HG03469 (cell line): ENCODE results near the gene GLA.

ENCODE experiments used
- ATAC-seq: cut with Tn5 transposase; IDR thresholded peaks from one replicate; pipeline ENCODE4 v1.9.1; 2021; ENCODE audit warnings: mild to moderate bottlenecking, moderate library complexity, moderate number of reproducible peaks; ENCODE audit not compliant: unreplicated experiment

The GLA gene

DNA sequence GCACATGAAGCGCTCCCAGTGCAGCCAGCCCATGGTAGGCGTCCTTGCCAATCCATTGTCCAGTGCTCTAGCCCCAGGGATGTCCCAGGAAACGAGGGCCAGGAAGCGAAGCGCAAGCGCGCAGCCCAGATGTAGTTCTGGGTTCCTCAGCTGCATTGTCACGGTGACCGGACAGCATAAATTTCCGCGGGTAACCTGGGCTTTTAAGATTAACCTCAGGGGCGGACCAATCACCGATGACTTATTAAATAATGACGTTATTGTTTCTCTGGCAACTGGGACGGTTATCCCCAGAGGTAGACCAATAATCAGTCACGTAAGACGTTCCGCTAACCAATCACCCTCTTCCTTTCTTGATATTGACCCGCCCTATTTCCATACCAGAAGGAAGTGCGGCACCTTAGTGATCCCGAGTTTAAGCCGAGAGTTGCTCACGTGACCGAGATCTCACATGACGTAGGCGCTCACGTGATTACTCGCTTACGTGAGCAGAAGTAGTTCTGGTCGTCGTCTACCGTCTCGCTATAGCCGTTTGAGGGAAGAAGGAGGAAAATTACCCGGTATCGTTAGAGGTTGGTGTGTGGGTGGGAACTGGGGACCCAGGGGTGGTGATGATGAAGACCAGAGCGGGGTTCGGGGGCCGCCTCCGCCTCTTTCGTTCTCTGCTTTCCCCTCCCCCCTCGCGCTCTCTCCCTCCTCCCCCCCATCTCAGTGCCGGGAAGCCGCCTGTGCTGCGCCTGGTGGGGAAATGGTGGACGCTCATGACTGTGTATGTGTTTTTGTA, at the start of gene GLA, which contains the start of gene HNRNPH2:
TSS of gene GLA (minus strand) at position 178 of the 784 bp plus-strand sequence. CDS start at position 156, 22 bp downstream.
TSS of gene HNRNPH2 (plus strand) at position 475 of the 784 bp plus-strand sequence. CDS start 3,767 bp downstream, outside the sequence.
- ATAC-seq: peak; percentile 95

- no peak for ATAC-seq
These were observed 44.3 kb upstream of the GLA start for GRCh38 chrX:101452056-101452455.

DNA sequence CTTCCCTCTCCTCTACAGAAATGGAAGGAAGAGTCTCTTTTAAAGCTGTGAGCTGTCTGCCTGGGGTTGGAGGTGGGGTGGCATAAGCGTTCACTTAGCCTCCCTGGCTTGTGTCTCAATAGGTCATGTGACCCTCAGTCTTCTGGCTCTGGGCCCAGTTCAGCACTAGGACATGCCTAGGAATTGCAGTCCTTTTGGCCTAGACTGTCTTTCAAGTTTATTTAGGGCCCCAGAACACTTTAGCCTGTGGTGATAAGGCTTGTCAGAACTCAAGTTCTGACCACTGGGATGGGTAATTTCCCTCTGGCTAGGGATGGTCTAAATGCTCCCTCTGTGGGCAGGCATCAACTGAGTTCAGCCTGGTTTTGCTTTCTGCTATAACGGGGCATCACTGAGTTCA, 43.2 kb upstream of the GLA start:
- no peak for ATAC-seq

GRCh38 chrX:101450085-101450484, 42.4 kb upstream of the GLA start:
- ATAC-seq: no peak

DNA sequence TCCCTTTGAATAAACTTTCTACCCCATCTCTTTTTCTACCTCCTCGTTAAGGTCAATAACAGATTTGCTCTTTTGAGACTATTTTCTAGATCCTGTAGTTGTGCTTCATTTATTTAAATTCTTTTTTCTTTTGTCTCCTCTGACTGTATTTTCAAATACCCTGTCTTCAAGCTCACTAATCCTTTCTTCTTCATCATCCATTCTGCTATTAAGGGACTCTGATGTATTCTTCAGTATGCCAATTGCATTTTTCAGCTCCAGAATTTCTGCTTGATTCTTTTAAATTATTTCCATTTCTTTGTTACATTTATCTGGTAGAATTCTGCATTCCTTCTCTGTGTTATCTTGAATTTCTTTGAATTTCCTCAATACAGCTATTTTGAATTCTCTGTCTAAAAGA, 41.6 kb upstream of the GLA start:
- ATAC-seq: no peak

GRCh38 chrX:101442085-101442484, 34.4 kb upstream of the GLA start:
- no peak for ATAC-seq

- peak; percentile 98 for ATAC-seq
These were observed 22.8 kb upstream of the GLA start for GRCh38 chrX:101430457-101431078.

DNA sequence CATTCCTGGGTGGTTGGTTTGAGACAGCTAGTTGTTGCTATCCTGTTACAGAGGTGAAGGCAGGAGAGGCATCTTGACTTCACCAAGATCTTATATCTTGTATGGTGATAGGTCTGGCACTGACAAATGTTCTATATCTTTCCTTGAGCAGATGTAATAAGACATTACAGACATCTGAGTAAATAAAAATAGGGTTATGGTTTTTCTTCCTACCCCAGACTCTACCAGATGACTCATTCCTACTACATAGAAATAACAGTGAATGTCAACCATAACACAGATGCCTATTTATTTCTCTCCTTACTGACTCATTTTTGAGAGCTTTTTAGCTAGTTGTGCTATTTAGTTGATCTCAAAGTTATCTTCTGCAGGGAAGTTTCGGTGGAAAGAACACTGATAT, 22.2 kb upstream of the GLA start:
- ATAC-seq: peak; percentile 39

- ATAC-seq: no peak
These were observed 20.2 kb upstream of the GLA start for GRCh38 chrX:101427954-101428353.

GRCh38 chrX:101419489-101419888, 11.8 kb upstream of the GLA start:
- no peak for ATAC-seq

DNA sequence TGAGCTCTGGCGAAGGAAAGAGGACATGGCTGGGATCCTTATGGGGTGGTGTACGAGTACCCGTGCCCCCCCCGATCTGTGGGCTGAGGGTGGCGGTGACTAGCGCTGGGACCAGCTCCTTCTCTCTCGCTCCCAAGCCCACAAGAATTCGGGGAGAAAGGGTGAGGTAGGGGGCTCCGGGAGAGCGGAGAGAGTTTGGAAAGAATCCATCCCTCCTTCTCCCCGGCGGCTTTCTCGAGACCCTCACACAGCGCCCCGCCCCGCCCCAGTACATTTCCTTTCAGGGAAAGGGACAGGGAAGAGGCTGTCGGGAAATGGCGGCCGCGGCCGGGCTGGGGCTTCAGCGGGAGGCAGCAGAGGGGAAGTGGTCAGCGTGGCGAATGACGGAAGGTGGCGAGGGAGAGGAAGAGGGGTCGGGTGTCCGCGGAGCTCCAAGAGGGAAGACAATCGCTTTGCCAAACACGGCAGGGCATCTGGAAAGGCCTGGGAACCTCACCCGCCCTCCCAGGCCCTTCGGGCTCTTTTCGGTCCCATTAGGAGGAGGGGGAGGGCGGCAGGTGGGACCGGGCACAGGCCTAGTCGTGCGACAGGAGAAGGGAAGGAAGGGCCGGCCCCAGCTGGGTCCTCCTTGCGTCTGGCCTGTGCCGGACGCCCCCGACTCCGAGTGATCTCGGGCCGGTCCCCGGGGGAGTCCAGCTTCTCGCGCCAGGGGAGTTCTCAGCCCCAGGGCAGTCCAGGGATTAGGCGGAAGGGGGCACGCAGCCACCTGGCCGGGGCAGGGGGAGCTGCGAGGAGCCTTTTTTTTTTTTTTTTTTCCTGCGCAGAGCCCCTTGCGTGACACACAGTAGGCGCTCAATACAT, 10.5 kb upstream of the GLA start:
- ATAC-seq: no peak

DNA sequence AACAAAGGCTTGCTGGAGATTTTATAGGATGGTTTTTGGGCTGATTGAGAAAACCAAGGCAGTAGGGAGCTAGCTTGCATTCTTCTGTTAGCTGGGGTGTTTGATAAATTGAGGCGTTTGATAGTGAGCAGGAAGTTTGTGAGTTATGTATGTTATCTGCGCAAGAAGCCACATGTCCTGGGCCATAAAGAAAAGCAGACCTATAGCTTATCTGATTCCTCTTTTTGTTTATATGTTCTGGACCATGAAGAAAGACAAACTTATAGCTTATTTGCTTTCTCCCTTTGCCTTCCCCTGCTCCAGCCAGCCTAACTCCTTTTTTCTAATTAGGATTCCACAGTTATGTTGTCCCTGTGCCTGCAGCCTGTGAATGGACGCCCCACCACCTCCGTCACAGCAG, 9.5 kb upstream of the GLA start:
- no peak for ATAC-seq

- ATAC-seq: no peak
These were observed 9.0 kb upstream of the GLA start for GRCh38 chrX:101416691-101417090.

DNA sequence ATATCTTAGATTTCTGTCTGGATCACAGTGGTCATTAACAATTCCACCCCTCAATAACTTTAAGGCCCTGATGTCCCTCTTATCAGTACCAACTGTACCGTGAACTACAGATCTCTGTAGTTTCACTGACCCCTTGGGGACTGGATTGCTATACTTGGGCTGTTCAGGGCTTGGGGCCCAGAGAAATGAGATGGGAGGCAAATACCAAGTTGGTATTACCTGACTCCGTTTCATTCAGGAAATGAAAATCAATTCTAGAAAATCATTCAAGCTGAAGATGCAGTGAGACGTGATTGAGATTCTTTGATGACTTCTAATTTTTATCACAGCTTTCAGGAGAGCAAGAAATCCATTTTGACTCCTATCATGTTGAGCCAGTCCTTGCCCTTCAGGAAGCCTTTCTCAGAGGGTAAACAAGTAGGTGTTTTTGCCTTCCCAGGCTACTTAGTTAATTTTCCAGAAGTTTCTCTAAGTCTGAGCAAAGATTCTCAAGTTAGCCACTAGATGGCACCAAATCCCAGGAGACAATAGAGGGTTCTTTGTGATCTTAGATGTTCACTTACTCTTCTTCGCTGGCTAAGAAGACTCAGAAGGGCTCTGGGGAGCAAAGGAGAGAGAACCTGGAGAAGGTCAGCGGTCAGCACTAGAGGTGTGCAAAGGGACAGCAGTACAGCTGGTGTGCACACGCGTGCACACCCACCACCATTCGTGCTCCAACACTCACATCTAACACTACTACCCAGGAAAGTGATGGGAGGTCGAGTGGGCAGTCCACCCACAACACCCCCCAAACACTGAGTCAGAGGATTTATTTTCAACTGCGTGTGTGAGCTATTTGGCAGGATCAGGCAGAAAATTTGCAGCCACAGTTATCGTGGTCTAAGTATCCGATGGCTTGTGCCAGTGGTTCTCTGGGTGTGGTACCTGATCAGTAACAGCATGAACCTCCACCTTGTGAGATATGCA, 7.7 kb upstream of the GLA start:
- ATAC-seq: peak; percentile 35

- ATAC-seq: no peak
These were observed 4.3 kb upstream of the GLA start for GRCh38 chrX:101411984-101412383.

DNA sequence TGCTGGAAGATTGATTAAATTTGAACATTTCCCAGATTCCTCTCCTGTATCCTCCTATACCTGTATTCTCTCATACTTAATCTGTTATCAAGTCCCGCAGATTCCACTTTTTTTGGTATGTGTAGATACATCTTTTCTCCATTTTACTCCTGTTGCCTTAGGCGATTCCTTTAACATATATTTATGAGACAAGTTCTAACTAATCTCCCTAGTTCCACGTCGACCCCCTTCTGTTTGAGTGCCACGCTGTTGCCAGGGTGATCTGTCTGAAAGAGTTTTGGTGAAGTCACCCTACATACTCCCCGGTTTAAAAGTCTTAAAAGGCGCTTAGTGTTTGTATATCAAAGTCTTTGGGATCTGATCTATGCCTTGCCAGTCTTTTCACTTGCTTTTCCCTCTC, 2.7 kb upstream of the GLA start:
- no peak for ATAC-seq

DNA sequence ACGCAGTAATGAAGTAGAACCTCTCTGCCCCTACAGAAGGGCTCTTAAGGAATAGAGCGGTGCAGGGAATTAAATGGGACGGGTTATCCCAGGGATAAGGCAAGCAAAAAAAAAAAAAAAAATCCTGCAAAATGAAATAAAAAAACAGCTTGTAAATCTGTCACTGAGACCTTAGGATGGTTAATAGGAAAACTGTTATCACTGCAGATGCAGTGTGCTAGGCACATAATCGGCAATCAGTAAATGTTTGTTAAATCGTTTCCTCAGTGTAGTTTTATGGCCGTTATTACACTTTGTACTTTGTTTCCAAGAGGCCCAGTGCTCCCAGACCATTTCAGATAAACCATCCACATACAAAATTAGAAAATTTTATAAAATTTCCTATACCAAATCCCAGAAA, 1.3 kb upstream of the GLA start:
- ATAC-seq: no peak

DNA sequence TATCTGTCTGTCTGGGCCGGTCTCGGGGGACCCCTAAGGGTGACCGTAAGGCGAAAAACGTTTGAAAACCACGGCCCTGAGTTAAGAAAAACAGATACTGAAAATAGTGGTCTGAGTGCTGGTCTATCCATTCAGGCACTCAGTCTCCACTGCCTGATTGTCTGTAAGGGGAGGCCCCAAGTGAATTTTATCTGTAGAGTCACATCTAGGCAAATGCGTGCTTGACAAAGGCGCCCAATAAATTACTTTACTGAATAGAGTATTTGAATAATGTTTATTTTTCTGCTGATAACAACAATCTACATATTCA, 762 bp upstream of the GLA start:
- ATAC-seq: no peak

DNA sequence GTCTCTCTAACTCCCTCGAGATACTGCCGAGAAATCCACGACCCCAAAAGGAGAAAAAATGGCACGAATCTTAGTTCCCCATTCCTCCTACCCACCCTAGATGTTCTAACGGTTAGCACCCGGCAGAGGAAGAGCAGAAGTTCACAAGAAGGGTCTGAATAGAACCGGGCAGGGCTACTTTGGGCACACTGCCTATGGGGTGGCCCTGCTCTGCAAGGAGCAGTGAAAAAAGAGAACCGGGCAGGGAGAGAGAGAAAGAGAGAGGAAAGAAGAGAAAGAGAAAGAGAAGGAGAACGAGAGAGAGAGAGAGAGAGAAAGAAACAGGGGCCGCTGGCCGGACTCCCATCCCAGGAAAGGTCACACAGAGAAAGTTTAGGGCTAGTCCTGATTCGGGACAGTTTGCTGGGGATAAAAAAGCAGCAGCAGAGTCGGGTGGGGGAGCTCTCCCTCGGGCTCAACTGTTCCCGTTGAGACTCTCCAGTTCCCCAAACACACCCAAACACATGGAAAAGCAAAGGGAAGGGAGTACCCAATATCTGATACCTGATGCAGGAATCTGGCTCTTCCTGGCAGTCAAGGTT, 468 bp downstream of the GLA start:
- no peak for ATAC-seq

GRCh38 chrX:101399825-101400224, 7.9 kb downstream of the GLA start:
- no peak for ATAC-seq
